C4-2B (cell line): ENCODE data around the gene UBE2Z.

Source experiments
- H3K27ac ChIP-seq: fragments of 450-650 bp; 2 replicates; pipeline ENCODE4 v1.5.1; 2017
- CTCF ChIP-seq: fragments of 450-650 bp; conservative IDR thresholded peaks from 2 replicates; pipeline ENCODE4 v1.5.1; 2017; ENCODE audit warnings: mild to moderate bottlenecking
- ZFX ChIP-seq: fragments of 450-650 bp; IDR thresholded peaks from 2 replicates; pipeline ENCODE4 v1.6.1; 2017

UBE2Z gene

GRCh38 chr17:48951572-48951971 lies 43.4 kb downstream of the UBE2Z start:
- TF ChIP-seq CTCF: no peak
- TF ChIP-seq ZFX: no peak
- H3K27ac ChIP-seq: no peak overlapping the region

GRCh38 chr17:48952904-48953303 lies 44.7 kb downstream of the UBE2Z start:
- TF ChIP-seq ZFX (no peak), CTCF (no peak)
- no peak overlapping the region for H3K27ac ChIP-seq

GRCh38 chr17:48954300-48954755 lies 46.1 kb downstream of the UBE2Z start:
- no peak for TF ChIP-seq ZFX
- TF ChIP-seq CTCF: no peak
- H3K27ac ChIP-seq: no peak overlapping the region

GRCh38 chr17:48960834-48961515 lies 52.8 kb downstream of the UBE2Z start:
- TF ChIP-seq ZFX (no peak), CTCF (no peak)
- no peak overlapping the region for H3K27ac ChIP-seq

GRCh38 chr17:48961516-48962233 lies 53.5 kb downstream of the UBE2Z start:
- no peak overlapping the region for H3K27ac ChIP-seq
- no peak for TF ChIP-seq CTCF
- TF ChIP-seq ZFX: no peak

- TF ChIP-seq ZFX: no peak
- TF ChIP-seq CTCF: no peak
- no peak overlapping the region for H3K27ac ChIP-seq
These were observed 62.0 kb downstream of the UBE2Z start for GRCh38 chr17:48970224-48970623.
